ENCODE measurements around the gene PDE3A.

DNA sequence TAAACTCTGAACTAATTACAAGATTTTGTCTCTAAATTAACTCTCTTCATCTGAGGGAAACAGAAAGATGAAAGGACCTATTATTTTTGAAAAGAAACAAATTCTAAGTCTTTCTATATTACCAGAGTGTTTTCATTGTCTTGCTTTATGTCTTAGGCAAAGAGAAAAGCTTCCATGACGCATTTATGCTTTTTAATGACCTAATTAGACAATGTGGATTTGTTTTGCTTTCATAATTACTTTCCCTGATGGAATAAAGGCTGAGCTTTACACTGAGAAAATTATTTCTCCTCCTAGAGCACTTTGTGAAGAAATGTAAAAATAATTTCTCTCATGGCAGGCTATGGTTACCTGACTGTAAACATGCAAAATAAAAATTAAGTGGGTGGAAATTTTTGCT is 188.8 kb downstream of the PDE3A start:
- no peak for TF ChIP-seq CTCF (IDR thresholded peaks at IDR 0.05; ENCODE audit: low read length)
- TF ChIP-seq EZH2 (optimal IDR thresholded peaks at IDR 0.05; ENCODE audit: low read depth, low read length) = no peak
- TF ChIP-seq EZH2phosphoT487 (IDR thresholded peaks at IDR 0.05; ENCODE audit: low read length) = no peak
